Karpas-422 (cell line): Measurements from ENCODE around the gene PLPPR1. TPM values are rescaled to one million over a fixed set of nuclear protein-coding genes. Genes with fewer than 3 reads are reported as not detected.

Source experiments
- DNase-seq: peaks from one replicate; pipeline ENCODE4 v3.0.0-alpha.2; 2015
- H2AFZ ChIP-seq: fragments of 200-600 bp; sonication (generic); 2 replicates; pipeline ENCODE4 v1.6.1; 2014; ENCODE audit warnings: antibody characterized with exemption, low read length, mixed read lengths
- H3K27ac ChIP-seq: fragments of 200-600 bp; sonication (generic); 2 replicates; pipeline ENCODE4 v1.5.1; 2014; ENCODE audit warnings: mild to moderate bottlenecking, low read length, moderate library complexity
- H3K27me3 ChIP-seq: fragments of 200-600 bp; sonication (generic); 2 replicates; pipeline ENCODE4 v1.6.1; 2014; ENCODE audit warnings: low read length, mixed read lengths
- H3K36me3 ChIP-seq: fragments of 200-600 bp; sonication (generic); 2 replicates; pipeline ENCODE4 v1.6.1; 2014; ENCODE audit warnings: low read length, mixed read lengths; ENCODE audit not compliant: insufficient read depth
- H3K4me1 ChIP-seq: fragments of 200-600 bp; sonication (generic); 2 replicates; pipeline ENCODE4 v1.6.1; 2014; ENCODE audit warnings: mild to moderate bottlenecking, low read length, mixed read lengths
- H3K4me2 ChIP-seq: fragments of 200-600 bp; sonication (generic); 2 replicates; pipeline ENCODE4 v1.6.1; 2014; ENCODE audit warnings: low read length, low read depth, mild to moderate bottlenecking; ENCODE audit not compliant: poor library complexity, severe bottlenecking
- H3K4me3 ChIP-seq: fragments of 200-600 bp; sonication (generic); 2 replicates; pipeline ENCODE4 v1.5.1; 2014; ENCODE audit warnings: mild to moderate bottlenecking, antibody characterized with exemption, low read length, mixed read lengths
- H3K79me2 ChIP-seq: fragments of 200-600 bp; sonication (generic); 2 replicates; pipeline ENCODE4 v1.6.1; 2014; ENCODE audit warnings: mild to moderate bottlenecking, low read length, mixed read lengths
- H3K9ac ChIP-seq: fragments of 200-600 bp; sonication (generic); 2 replicates; pipeline ENCODE4 v1.6.0; 2014; ENCODE audit warnings: low read length
- H3K9me2 ChIP-seq: fragments of 200-600 bp; sonication (generic), shearing (Covaris generic); replicated peaks from 2 replicates; pipeline ENCODE4 v1.6.0; 2014; ENCODE audit warnings: mild to moderate bottlenecking, low read length, moderate library complexity; ENCODE audit not compliant: insufficient read depth
- H3K9me3 ChIP-seq: fragments of 300-700, 200-600 bp; sonication (generic); 2 replicates; pipeline ENCODE4 v1.6.1; 2014; ENCODE audit warnings: low read length, mixed read lengths
- H4K20me1 ChIP-seq: fragments of 200-600 bp; sonication (generic); 2 replicates; pipeline ENCODE4 v1.6.1; 2014; ENCODE audit warnings: mild to moderate bottlenecking, antibody characterized with exemption, low read length, low read depth; ENCODE audit not compliant: insufficient read depth
- total RNA-seq: library from RNA; depleted of rRNA; stranded (reverse); fragments of >200 nt; shearing (Covaris generic); gene quantifications from 2 replicates; pipeline ENCODE4 v1.2.3, GENCODE V29; 2014; ENCODE audit warnings: low replicate concordance

Gene PLPPR1
- total RNA-seq, 1 experiment from 2014 or later = not detected

- H3K79me2 ChIP-seq = no peaks in the 10 kb centered on the region
- no peak overlapping the region for H3K4me3 ChIP-seq
- no peaks in the 10 kb centered on the region for H3K9me3 ChIP-seq
- no peaks in the 10 kb centered on the region for H3K27me3 ChIP-seq
- no peaks in the 10 kb centered on the region for H3K4me1 ChIP-seq
- H3K27ac ChIP-seq = no peak overlapping the region
- no peak overlapping the region for H3K4me2 ChIP-seq
- H3K9ac ChIP-seq = no peak overlapping the region
- no peak for DNase-seq
- no peaks in the 10 kb centered on the region for H3K9me2 ChIP-seq
- H2AFZ ChIP-seq = no peak overlapping the region
- H4K20me1 ChIP-seq = no peaks in the 10 kb centered on the region
- no peaks in the 10 kb centered on the region for H3K36me3 ChIP-seq
Measured at GRCh38 chr9:101299901-101300300, 271.4 kb downstream of the PLPPR1 start.

- Histone ChIP-seq H2AFZ (no peak overlapping the region), H3K27me3 (no peaks in the 10 kb centered on the region), H3K4me3 (no peak overlapping the region), H3K9me2 (no peaks in the 10 kb centered on the region), H3K27ac (no peak overlapping the region), H3K4me1 (no peaks in the 10 kb centered on the region), H4K20me1 (no peaks in the 10 kb centered on the region), H3K36me3 (no peaks in the 10 kb centered on the region), H3K9me3 (no peaks in the 10 kb centered on the region), H3K9ac (no peak overlapping the region), H3K4me2 (no peak overlapping the region), H3K79me2 (no peaks in the 10 kb centered on the region)
- DNase-seq = no peak
Measured at GRCh38 chr9:101307051-101307450, 278.5 kb downstream of the PLPPR1 start.

GRCh38 chr9:101307524-101308213 lies 279.1 kb downstream of the PLPPR1 start:
- H3K36me3 ChIP-seq = no peaks in the 10 kb centered on the region
- H3K79me2 ChIP-seq = no peaks in the 10 kb centered on the region
- H3K9ac ChIP-seq = no peak overlapping the region
- H3K27ac ChIP-seq = no peak overlapping the region
- no peaks in the 10 kb centered on the region for H4K20me1 ChIP-seq
- H2AFZ ChIP-seq = no peak overlapping the region
- H3K4me2 ChIP-seq = no peak overlapping the region
- H3K4me1 ChIP-seq = no peaks in the 10 kb centered on the region
- H3K27me3 ChIP-seq = no peaks in the 10 kb centered on the region
- DNase-seq = no peak
- H3K9me2 ChIP-seq = no peaks in the 10 kb centered on the region
- no peak overlapping the region for H3K4me3 ChIP-seq
- H3K9me3 ChIP-seq = no peaks in the 10 kb centered on the region

- H4K20me1 ChIP-seq = no peaks in the 10 kb centered on the region
- no peaks in the 10 kb centered on the region for H3K9me2 ChIP-seq
- H3K27me3 ChIP-seq = no peaks in the 10 kb centered on the region
- no peak overlapping the region for H3K4me2 ChIP-seq
- no peak overlapping the region for H3K9ac ChIP-seq
- no peaks in the 10 kb centered on the region for H3K36me3 ChIP-seq
- no peak for DNase-seq
- H3K4me1 ChIP-seq = no peaks in the 10 kb centered on the region
- no peaks in the 10 kb centered on the region for H3K9me3 ChIP-seq
- H3K79me2 ChIP-seq = no peaks in the 10 kb centered on the region
- H3K27ac ChIP-seq = no peak overlapping the region
- no peak overlapping the region for H2AFZ ChIP-seq
- H3K4me3 ChIP-seq = no peak overlapping the region
Measured at GRCh38 chr9:101309139-101309538, 280.6 kb downstream of the PLPPR1 start.

GRCh38 chr9:101311191-101311590 lies 282.7 kb downstream of the PLPPR1 start:
- H3K36me3 ChIP-seq = no peaks in the 10 kb centered on the region
- H3K4me3 ChIP-seq = no peak overlapping the region
- no peaks in the 10 kb centered on the region for H3K9me2 ChIP-seq
- no peaks in the 10 kb centered on the region for H3K27me3 ChIP-seq
- H3K9ac ChIP-seq = no peak overlapping the region
- DNase-seq = no peak
- H3K79me2 ChIP-seq = no peaks in the 10 kb centered on the region
- H4K20me1 ChIP-seq = no peaks in the 10 kb centered on the region
- H3K4me1 ChIP-seq = no peaks in the 10 kb centered on the region
- H3K4me2 ChIP-seq = no peak overlapping the region
- H3K27ac ChIP-seq = no peak overlapping the region
- H3K9me3 ChIP-seq = no peaks in the 10 kb centered on the region
- no peak overlapping the region for H2AFZ ChIP-seq

GRCh38 chr9:101311758-101312420 lies 283.4 kb downstream of the PLPPR1 start:
- no peaks in the 10 kb centered on the region for H3K79me2 ChIP-seq
- H3K9me2 ChIP-seq = no peaks in the 10 kb centered on the region
- DNase-seq = peak; percentile 91
- no peak overlapping the region for H3K9ac ChIP-seq
- H3K4me2 ChIP-seq = no peak overlapping the region
- no peak overlapping the region for H2AFZ ChIP-seq
- H3K27me3 ChIP-seq = no peaks in the 10 kb centered on the region
- H3K27ac ChIP-seq = no peak overlapping the region
- no peaks in the 10 kb centered on the region for H3K9me3 ChIP-seq
- no peaks in the 10 kb centered on the region for H4K20me1 ChIP-seq
- no peak overlapping the region for H3K4me3 ChIP-seq
- H3K4me1 ChIP-seq = no peaks in the 10 kb centered on the region
- no peaks in the 10 kb centered on the region for H3K36me3 ChIP-seq

- H4K20me1 ChIP-seq = no peaks in the 10 kb centered on the region
- no peak overlapping the region for H3K4me3 ChIP-seq
- H3K9ac ChIP-seq = no peak overlapping the region
- H3K4me2 ChIP-seq = no peak overlapping the region
- no peak overlapping the region for H3K27ac ChIP-seq
- no peaks in the 10 kb centered on the region for H3K4me1 ChIP-seq
- no peaks in the 10 kb centered on the region for H3K79me2 ChIP-seq
- H2AFZ ChIP-seq = no peak overlapping the region
- no peaks in the 10 kb centered on the region for H3K9me2 ChIP-seq
- DNase-seq = no peak
- H3K36me3 ChIP-seq = no peaks in the 10 kb centered on the region
- H3K27me3 ChIP-seq = no peaks in the 10 kb centered on the region
- no peaks in the 10 kb centered on the region for H3K9me3 ChIP-seq
Measured at GRCh38 chr9:101312661-101313060, 284.1 kb downstream of the PLPPR1 start.

GRCh38 chr9:101315112-101315450 lies 286.6 kb downstream of the PLPPR1 start:
- Histone ChIP-seq H3K79me2 (no peaks in the 10 kb centered on the region), H3K27me3 (no peaks in the 10 kb centered on the region), H3K4me3 (no peak overlapping the region), H3K4me1 (no peaks in the 10 kb centered on the region), H3K36me3 (no peaks in the 10 kb centered on the region), H3K4me2 (no peak overlapping the region), H3K9ac (no peak overlapping the region), H4K20me1 (no peaks in the 10 kb centered on the region), H3K9me3 (no peaks in the 10 kb centered on the region), H3K9me2 (no peaks in the 10 kb centered on the region), H3K27ac (no peak overlapping the region), H2AFZ (no peak overlapping the region)
- DNase-seq = no peak
